SK-N-SH treated with all-trans-retinoic acid at 6 μM for 48 hours (cell line): Measurements from ENCODE around the gene GADD45B.

Experiments
- ARNTL ChIP-seq: fragments of 450-650 bp; formaldehyde crosslinking; IDR thresholded peaks from 2 replicates; pipeline ENCODE4 v1.5.0; 2020; ENCODE audit warnings: low read depth, mild to moderate bottlenecking, moderate library complexity, borderline replicate concordance
- GLIS3 ChIP-seq: fragments of 250-450 bp; sonication (Bioruptor Pico); IDR thresholded peaks from 2 replicates; pipeline ENCODE4 v1.5.0; 2020; ENCODE audit warnings: mild to moderate bottlenecking, moderate library complexity
- ISL1 ChIP-seq: fragments of 250-450 bp; sonication (Bioruptor Pico); IDR thresholded peaks from 2 replicates; pipeline ENCODE4 v2.1.2; 2022; ENCODE audit warnings: mild to moderate bottlenecking, moderate library complexity
- RARB ChIP-seq: fragments of 250-450 bp; sonication (Bioruptor Pico); IDR thresholded peaks from 2 replicates; pipeline ENCODE4 v1.8.0; 2021; ENCODE audit warnings: mild to moderate bottlenecking, moderate library complexity
- TOX ChIP-seq: fragments of 250-450 bp; sonication (Bioruptor Pico); IDR thresholded peaks from 2 replicates; pipeline ENCODE4 v1.8.0; 2021; ENCODE audit warnings: mild to moderate bottlenecking, moderate library complexity, borderline replicate concordance
- TSHZ2 ChIP-seq: fragments of 250-450 bp; sonication (Bioruptor Pico); IDR thresholded peaks from 2 replicates; pipeline ENCODE4 v1.5.0; 2020; ENCODE audit warnings: mild to moderate bottlenecking, moderate library complexity
- ZFP3 ChIP-seq: fragments of 250-450 bp; sonication (Bioruptor Pico); IDR thresholded peaks from 2 replicates; pipeline ENCODE4 v1.5.0; 2020; ENCODE audit warnings: mild to moderate bottlenecking, moderate library complexity
- ZFP30 ChIP-seq: fragments of 450-650 bp; formaldehyde crosslinking; IDR thresholded peaks from 2 replicates; pipeline ENCODE4 v1.5.0; 2022; ENCODE audit warnings: mild to moderate bottlenecking, moderate library complexity
- ZNF70 ChIP-seq: fragments of 450-650 bp; formaldehyde crosslinking; IDR thresholded peaks from 2 replicates; pipeline ENCODE4 v1.5.0; 2020; ENCODE audit warnings: mild to moderate bottlenecking, moderate library complexity
- TF ChIP-seq, protein P1 (sequence below): fragments of 250-450 bp; sonication (Bioruptor Pico); IDR thresholded peaks from 2 replicates; pipeline ENCODE4 v1.5.1; 2021; ENCODE audit warnings: mild to moderate bottlenecking, moderate library complexity
- TF ChIP-seq, protein P2 (sequence below): fragments of 250-450 bp; sonication (Bioruptor Pico); IDR thresholded peaks from 2 replicates; pipeline ENCODE4 v1.5.1; 2020; ENCODE audit warnings: low read depth, mild to moderate bottlenecking, moderate library complexity
- TF ChIP-seq, protein P3 (sequence below): fragments of 250-450 bp; sonication (Bioruptor Pico); IDR thresholded peaks from 2 replicates; pipeline ENCODE4 v1.8.0; 2020; ENCODE audit warnings: mild to moderate bottlenecking, moderate library complexity, borderline replicate concordance

DNA sequence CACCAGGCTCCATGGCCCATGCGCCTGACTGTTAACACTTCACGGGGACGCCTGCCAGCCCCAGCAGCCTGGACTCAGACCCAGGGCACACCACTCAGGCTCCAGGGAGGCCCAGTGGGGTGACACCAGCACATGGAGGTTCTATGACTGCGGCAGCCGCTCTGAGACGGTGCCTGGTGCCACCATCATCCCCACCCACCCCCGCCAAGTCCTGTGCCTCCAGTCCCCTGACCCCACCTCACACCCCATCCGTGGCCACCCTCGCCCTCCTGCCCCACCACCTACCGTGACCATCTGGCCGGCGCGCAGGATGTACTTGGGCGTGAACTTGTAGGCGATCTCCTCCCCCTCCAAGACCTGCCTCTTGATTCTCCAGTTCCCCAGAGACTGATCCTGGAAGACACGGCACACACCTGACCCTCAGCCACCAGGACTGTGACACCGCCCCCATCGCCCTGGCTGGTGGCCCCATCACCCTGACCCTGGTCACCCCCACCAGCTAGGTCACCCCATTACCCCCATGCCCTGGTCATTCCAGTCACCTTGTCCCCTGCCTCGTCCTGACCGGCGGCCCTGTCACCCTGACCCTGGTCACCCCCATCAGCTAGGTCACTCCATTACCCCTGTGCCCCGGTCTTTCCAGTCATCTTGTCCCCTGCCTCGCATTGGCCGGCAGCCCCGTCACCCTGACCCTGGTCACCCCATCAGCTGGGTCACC is 43.6 kb upstream of the GADD45B start:
- TF ChIP-seq, protein P1, sequence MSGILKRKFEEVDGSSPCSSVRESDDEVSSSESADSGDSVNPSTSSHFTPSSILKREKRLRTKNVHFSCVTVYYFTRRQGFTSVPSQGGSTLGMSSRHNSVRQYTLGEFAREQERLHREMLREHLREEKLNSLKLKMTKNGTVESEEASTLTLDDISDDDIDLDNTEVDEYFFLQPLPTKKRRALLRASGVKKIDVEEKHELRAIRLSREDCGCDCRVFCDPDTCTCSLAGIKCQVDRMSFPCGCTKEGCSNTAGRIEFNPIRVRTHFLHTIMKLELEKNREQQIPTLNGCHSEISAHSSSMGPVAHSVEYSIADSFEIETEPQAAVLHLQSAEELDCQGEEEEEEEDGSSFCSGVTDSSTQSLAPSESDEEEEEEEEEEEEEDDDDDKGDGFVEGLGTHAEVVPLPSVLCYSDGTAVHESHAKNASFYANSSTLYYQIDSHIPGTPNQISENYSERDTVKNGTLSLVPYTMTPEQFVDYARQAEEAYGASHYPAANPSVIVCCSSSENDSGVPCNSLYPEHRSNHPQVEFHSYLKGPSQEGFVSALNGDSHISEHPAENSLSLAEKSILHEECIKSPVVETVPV (CRISPR knock-in tag): no peak
- TF ChIP-seq, protein P2, sequence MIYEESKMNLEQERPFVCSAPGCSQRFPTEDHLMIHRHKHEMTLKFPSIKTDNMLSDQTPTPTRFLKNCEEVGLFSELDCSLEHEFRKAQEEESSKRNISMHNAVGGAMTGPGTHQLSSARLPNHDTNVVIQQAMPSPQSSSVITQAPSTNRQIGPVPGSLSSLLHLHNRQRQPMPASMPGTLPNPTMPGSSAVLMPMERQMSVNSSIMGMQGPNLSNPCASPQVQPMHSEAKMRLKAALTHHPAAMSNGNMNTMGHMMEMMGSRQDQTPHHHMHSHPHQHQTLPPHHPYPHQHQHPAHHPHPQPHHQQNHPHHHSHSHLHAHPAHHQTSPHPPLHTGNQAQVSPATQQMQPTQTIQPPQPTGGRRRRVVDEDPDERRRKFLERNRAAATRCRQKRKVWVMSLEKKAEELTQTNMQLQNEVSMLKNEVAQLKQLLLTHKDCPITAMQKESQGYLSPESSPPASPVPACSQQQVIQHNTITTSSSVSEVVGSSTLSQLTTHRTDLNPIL: no peak
- TF ChIP-seq ARNTL (CRISPR knock-in tag) (no peak), GLIS3 (no peak), TOX (CRISPR knock-in tag) (no peak), ZNF70 (no peak), ZFP30 (CRISPR knock-in tag) (no peak), RARB (CRISPR knock-in tag) (no peak), ZFP3 (CRISPR knock-in tag) (no peak), TSHZ2 (CRISPR knock-in tag) (no peak), ISL1 (CRISPR knock-in tag) (no peak)
- TF ChIP-seq, protein P3, sequence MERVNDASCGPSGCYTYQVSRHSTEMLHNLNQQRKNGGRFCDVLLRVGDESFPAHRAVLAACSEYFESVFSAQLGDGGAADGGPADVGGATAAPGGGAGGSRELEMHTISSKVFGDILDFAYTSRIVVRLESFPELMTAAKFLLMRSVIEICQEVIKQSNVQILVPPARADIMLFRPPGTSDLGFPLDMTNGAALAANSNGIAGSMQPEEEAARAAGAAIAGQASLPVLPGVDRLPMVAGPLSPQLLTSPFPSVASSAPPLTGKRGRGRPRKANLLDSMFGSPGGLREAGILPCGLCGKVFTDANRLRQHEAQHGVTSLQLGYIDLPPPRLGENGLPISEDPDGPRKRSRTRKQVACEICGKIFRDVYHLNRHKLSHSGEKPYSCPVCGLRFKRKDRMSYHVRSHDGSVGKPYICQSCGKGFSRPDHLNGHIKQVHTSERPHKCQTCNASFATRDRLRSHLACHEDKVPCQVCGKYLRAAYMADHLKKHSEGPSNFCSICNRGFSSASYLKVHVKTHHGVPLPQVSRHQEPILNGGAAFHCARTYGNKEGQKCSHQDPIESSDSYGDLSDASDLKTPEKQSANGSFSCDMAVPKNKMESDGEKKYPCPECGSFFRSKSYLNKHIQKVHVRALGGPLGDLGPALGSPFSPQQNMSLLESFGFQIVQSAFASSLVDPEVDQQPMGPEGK (CRISPR knock-in tag): no peak
